GM18505 (cell line): ENCODE data around the gene SAMD13.

ENCODE experiments used
- ATAC-seq: cut with Tn5 transposase; IDR thresholded peaks from one replicate; pipeline ENCODE4 v1.9.1; 2021; ENCODE audit not compliant: unreplicated experiment
- POLR2A ChIP-seq: IDR thresholded peaks from 4 replicates; pipeline ENCODE4 v1.6.1; 2011; ENCODE audit warnings: borderline replicate concordance; ENCODE audit not compliant: insufficient read depth, insufficient read length; ENCODE audit errors: extremely low read depth

SAMD13 gene

DNA sequence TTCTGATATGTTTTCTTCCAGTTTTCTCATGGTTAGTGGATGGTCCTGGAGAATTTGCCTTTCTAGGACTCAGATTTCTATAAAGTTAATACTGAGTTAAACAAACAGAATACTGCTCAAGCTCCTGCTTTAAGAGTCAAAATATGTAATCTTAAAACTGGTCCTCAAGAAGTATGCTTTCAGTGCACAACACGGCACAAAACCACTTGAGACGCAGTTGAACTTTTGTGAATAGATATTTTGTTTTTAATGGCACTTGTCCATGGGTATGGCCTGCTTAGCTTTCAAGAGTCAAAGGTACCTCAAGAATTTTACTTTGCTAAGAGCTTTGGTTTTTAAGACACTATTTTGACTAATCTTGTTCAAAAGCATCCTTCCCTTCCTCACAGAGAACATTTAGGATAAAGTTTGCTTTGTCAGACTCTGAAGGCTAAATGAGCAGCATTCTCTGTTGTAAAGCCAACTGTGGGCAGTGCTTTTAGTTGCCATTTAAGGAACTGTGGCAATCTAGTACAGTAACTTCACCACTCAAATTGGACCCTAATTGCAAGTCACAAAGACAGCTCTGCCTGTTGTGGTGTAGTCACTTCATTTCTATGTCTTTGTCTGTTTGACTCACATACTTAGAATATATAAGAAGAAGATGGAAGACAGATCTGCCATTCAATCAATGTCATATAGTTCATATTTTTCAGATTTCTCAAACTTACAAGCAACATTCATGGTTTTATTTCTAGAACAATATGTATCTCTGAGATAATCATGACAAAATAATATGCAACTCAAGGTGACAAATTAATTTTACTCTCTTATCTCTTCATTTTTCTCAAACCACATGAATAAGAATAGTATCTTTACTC, 28.8 kb downstream of the SAMD13 start:
- no peak for ATAC-seq
- no peak for TF ChIP-seq POLR2A

DNA sequence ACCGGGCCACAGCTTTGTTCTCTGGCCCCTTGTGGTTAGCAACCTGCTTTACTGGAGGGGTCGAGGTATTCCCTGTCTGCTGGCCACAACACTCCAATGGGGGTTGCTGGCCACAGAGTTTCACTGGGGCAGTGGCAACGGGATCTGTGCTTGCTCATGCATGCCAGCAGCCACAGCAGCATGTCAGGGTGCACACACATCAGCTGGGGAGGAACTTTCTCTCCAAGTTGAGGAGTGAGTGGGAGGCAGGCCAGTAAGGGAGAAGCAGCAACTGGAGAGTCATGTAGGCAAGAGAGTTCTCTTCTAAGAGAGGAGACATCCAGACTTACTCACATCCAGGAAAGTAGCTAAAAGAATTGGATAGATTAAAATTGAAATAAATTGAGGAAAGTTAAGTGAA, 38.0 kb downstream of the SAMD13 start:
- TF ChIP-seq POLR2A, result no peak
- ATAC-seq, result no peak

DNA sequence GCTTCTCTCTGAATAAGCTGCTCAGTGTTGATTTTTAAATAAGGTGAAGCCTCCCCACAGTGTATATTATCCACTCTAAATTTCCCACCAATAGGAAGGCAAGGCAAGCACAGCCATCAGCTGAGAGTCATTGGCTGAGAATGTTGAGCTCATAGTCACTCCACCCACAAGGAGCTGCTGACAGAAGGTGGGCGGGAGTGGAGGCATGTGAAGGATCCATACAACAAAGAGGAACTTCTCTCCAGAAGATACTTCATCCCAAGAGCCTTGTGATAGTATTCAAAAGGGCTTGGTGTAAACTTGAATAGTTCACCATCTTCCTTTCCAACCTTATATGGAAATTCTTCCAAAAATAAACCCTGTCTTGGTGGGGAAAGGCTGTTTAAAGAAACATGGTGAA, 42.8 kb downstream of the SAMD13 start:
- TF ChIP-seq POLR2A, result no peak

DNA sequence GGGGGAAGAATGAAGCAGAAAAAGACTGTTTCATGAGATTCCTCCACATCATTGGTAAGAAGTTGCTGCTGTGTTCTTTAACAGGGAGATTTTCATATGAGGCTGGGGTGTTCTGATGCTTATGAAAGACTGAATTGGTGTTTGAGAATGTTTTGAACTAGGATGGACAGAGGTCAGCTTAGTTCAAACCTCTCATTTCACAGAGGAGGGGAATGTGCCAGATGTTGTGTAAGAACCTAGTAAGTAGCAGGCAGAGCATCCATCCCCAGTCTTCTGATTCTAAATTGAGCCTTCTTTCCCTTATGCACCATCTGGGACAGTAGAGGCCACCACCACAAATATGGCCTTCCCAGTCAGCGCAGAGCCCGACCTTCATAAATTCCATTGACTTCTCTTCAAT, 43.7 kb downstream of the SAMD13 start:
- no peak for TF ChIP-seq POLR2A
- no peak for ATAC-seq

More for the DNA sequence above, 42.8 kb downstream of the SAMD13 start:
- no peak for ATAC-seq

DNA sequence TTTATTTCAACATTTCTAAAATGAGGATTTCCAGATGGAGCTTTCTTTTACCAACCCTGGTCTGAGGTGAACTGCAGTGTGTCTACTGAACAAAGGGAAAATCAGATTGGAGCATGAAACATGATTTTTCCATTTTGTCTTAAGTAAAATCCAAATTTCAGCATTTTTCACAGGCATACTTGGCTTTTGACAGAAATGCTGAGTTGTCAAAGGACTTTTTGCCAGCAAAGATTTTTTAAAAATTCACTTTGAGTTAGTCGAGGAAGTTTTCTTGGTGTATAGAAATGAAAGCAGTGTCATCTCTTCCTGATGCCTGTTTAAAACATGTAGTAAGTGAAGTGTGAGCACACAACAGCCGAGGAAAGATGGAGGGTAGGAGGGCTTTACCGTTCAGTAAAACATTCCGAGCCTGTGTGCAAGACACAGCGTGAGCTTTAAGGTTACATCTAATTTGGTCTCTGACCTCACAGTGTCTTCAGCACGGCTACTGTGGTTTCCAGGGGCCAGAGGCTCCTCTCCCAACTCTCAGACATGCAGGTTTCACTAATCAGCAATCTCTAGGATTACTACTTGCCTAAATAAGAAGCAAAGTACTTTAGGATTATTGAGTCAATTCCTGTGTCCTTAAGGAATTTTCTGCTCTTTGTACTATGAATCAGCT, 45.9 kb downstream of the SAMD13 start:
- no peak for TF ChIP-seq POLR2A
- ATAC-seq, result no peak

DNA sequence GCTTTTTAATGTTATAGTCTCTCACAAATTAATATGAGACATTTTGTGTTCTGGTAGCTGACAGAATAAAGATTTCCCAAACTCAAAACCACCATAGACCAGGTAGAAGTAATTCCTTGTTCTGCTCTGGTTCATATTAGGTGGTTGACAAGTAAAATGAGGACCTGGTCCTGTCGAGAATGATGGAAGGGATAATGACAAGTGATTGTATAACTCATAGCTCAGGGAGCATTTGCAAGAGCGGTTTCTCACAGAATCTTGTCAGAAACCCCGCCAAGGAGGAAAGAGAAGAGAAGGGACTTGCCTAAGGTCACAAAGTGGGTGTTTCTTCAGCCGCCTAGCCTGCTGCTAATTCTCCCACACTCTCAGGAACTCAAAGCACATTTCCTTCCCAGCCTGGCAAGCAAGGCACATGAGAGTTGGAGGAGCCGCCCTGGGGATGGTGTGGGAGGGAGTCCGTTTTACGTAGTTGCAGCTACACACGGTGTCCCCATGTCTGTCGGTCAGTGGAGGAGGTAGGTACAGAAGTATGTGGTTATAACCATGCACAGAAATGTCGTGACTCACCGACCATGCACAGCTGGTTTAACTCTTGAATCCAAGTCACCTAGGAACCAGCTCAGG, 46.5 kb downstream of the SAMD13 start:
- no peak for ATAC-seq
- TF ChIP-seq POLR2A, result no peak

DNA sequence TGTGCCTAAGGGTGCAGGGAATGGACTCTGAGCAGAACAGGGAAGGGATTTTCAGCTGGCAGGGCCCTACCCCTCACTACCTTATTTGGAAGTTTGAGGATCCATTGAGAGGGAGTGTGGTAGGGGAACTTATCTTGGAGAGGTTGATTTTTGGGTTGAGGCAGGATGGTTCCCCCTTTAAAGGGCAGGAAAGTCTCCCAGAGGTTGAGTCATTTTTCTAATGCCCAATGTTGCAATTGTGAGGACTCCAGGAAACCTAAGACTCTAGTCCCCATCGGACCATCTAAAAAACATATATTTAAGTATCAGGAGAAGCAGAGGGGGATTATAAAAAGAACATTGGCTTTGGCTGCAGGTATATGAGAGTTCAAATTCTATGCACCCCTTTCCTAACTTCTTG, 47.3 kb downstream of the SAMD13 start:
- ATAC-seq, result no peak
- TF ChIP-seq POLR2A, result no peak

DNA sequence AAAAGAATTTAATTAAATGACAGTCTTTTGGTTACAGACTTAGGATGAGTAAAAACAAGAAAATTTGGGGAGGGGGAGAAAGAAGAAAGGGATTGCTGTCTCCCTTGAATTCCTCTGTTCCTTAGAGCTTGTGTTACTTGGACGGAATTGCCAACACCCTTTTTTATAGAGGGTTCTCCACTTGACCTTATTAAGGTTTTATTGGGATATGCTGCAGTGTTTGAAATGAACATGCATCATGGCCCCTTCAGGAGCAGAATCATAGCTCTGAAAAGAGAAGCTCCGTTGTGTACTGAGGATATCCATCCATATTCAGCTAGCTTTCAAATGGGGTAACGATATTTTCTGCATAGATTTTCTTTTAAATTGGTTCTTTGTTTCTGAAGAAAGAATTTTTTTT, 48.6 kb downstream of the SAMD13 start:
- no peak for TF ChIP-seq POLR2A
- no peak for ATAC-seq

DNA sequence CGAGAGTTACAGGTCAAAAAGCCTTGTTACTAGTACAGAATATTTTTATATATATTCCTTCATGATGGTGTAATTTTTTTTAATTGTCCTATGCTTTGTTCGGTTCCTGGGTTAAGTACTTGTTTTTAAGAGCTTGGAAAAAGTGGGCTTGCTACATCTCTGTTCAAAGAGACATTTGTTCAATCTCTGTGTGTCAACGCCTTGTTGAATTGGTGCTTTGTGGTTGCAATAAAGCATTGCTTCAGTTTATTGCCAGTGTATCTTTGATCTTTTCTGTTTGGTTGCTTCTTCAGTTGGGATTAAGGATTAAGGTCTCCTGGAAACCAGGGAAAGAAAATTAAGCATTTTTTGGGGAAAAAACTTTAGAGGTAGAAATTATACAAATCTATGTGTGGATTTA, 49.0 kb downstream of the SAMD13 start:
- TF ChIP-seq POLR2A, result no peak
- ATAC-seq, result no peak

DNA sequence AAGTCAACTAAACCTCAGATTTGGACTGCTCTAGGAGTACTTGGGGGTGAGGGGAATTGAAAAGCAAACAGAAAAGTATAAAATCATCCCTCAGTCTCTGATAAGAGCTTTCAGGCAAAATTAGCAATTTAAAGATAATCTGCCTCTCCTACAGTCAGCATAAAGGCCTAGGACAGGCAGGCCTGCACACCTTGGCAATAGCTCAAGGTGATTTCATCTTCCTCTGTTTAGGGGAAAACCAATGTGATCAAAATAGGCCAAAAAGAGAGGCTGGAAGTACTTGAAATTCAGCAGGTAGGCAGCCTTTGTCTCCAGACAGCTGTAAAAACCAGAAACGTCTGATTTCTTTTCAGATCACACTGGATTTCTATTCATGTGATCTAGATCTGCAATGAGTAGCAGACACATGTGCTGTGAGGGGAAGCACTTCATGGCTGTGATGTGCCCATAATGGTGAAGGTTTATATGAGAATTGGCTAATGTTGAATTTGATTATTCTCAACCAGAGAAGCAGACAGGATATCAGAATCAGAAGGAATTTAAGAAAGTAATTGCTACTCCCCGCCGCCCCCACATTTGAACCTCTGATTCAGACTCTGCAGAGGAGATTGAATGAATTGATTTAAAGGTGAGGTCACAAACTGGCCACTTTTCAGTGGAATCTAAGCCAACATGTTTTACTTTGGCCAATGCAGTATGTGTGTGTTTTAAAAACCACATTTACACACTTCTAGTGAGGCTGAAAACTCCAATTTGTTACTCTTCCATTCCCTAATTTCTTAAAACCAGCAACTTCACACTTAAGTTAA, 51.0 kb downstream of the SAMD13 start:
- TF ChIP-seq POLR2A, result no peak

DNA sequence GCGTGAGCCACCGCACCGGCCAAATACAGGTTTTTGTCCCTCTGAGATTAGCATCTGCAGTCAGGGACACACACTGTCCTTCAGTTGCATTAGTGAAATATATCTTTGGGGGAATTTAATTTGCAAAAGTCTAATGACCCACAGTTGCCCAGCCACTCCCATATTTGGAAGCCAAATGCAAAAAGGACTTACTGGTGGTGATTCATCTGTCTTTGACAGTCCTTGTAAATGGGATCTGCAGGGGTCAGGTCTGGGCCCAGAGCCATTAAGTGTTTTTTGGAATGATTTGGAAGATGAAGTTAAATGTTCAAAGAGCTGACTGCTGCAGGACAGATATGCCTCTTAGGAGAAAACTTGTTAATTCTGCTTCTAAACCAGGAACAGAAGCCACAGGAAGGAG, 52.2 kb downstream of the SAMD13 start:
- TF ChIP-seq POLR2A, result no peak
- ATAC-seq, result no peak

More for the DNA sequence above, 51.0 kb downstream of the SAMD13 start:
- ATAC-seq, result no peak

DNA sequence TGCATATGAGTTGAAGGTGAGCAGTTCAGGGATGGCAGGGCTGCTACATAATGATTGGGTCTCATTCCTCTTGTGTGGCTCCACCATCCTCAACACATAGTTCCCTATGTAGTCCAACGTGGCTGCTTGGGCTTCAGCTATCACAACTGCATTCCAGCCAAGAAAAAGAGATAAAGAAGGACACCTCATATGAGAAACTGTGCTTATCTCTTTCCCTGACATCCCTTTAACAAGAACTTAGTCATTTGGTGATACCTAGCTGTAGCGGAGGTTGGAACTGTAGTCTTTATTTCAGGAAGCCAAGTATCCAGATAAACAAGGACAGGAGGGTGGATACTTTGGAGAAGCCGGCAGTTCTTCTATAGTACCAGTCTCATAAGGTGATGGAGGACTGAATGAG, 54.0 kb downstream of the SAMD13 start:
- ATAC-seq, result no peak
- TF ChIP-seq POLR2A, result no peak

DNA sequence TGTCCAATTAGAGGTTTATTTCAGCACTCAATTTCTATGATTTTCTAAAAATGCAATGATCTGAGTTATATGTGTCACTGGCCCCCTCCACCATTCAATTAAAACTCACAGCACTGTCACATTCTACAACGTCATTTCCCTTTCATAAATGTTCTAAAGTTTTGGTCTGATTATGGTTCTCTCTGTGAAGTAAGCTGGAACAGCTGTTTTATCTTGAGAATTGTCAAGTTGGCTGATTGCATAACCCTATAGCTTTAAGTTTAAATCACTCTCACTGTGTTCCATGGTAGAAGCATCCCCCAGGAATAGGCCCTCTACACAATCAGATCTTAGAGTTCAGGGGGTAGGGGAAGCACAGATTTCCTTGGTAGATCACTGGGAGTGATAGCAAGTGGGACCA, 55.4 kb downstream of the SAMD13 start:
- TF ChIP-seq POLR2A, result no peak
- no peak for ATAC-seq
